Pancreas (tissue), 10 donors: ENCODE measurements around the gene CARD9. TPM values are rescaled to one million over a fixed set of nuclear protein-coding genes. Genes with fewer than 3 reads are reported as not detected.

Experiments used
- ATAC-seq, 4 donors: fragments of 200-7000 bp; cut with Tn5 transposase; one replicate each; pipeline versions ENCODE4 v1.8.0 to v1.9.1; 2020; ENCODE audit warnings: mild to moderate bottlenecking in 4 of 4, moderate library complexity in 4 of 4
- DNase-seq, 6 donors: peaks; one replicate each; pipeline ENCODE4 v3.0.0-alpha.2; 2020
- FAIRE-seq: peaks from 2 replicates; lab custom pipeline; 2012; peaks lifted over from hg19 to GRCh38; lab: Jason Lieb, UNC
- H3K27ac ChIP-seq, 4 donors: fragments of 200-600 bp; sonication (generic); 1 replicate in 3 of 4; 2 replicates in 1 of 4; pipeline versions ENCODE4 v1.5.0 to v1.8.0; 2020
- H3K27me3 ChIP-seq, 4 donors: fragments of 200-600 bp; one replicate each; pipeline ENCODE4 v1.8.0; 2021
- H3K36me3 ChIP-seq, 3 donors: fragments of 200-600 bp; sonication (generic) in 1 of 3; one replicate each; pipeline versions ENCODE4 v1.5.0 to v1.8.0; 2020 to 2021
- H3K4me1 ChIP-seq, 3 donors: fragments of 200-600 bp; one replicate each; pipeline ENCODE4 v1.8.0; 2021
- H3K4me3 ChIP-seq, 4 donors: fragments of 200-600 bp; sonication (generic) in 2 of 4; one replicate each; pipeline versions ENCODE4 v1.5.0 to v1.8.0; 2020 to 2021
- H3K9me3 ChIP-seq, 4 donors: fragments of 200-600 bp; one replicate each; pipeline ENCODE4 v1.8.0; 2021
- WGBS, 2 donors: extraction: QIAGEN DNeasy Blood & Tissue Kit; methylation state at CpG; one replicate each; pipeline ENCODE4 v1.1.7; 2013; 5-methylcytosine and 5-hydroxymethylcytosine counted together
- intact Hi-C, 3 donors: fragments of 100-400 bp; cut with DNase I; formaldehyde crosslinking; loops; one replicate each; pipeline versions ENCODE4 v1.11.1 to v1.14.2; 2022
- polyA plus RNA-seq, 2 donors: library from polyadenylated mRNA; stranded (reverse); fragments of 200-250 nt; gene quantifications; one replicate each; pipeline ENCODE4 v1.2.3, GENCODE V29; 2013
- total RNA-seq, 6 donors: library from RNA; stranded (reverse); fragmentation: NEBNext Ultra II Directional in 4 of 6; extraction: Animal tissue kit (Norgen Biotek cat#: 25700) in 4 of 6; gene quantifications; one replicate each; pipeline versions ENCODE4 v1.2.1 to v1.2.4, GENCODE V29; 2021 to 2023
- TF ChIP-seq, protein P1 (sequence below), 4 donors: fragments of 200-600 bp; sonication (generic) in 3 of 4; IDR thresholded peaks; one replicate each; pipeline versions ENCODE4 v1.5.0 to v1.8.0; 2021; ENCODE audit warnings: antibody characterized with exemption in 4 of 4
- donor health status: healthy with polysubstance abuse.
- donor health status: DM: no; HTN: no; CAD: no; lungs with moderate emphysema.
- donor health status: DM: no; HTN: no; CAD: no.
- donor health status: control.
- donor health status: control.
- donor health status: Bipolar disorder and iron deficiency.
- donor health status: DM: yes; HTN: yes; CAD: no.
- donor health status: DM: no; HTN: no; CAD: no.
- donor health status: DM: no; HTN: no; CAD: no.
- donor health status: DM: yes; HTN: yes; CAD: no.

The CARD9 gene
- total and polyA plus RNA-seq, 8 donors: 0.23 to 5.1 (median 1.1) TPM

DNA sequence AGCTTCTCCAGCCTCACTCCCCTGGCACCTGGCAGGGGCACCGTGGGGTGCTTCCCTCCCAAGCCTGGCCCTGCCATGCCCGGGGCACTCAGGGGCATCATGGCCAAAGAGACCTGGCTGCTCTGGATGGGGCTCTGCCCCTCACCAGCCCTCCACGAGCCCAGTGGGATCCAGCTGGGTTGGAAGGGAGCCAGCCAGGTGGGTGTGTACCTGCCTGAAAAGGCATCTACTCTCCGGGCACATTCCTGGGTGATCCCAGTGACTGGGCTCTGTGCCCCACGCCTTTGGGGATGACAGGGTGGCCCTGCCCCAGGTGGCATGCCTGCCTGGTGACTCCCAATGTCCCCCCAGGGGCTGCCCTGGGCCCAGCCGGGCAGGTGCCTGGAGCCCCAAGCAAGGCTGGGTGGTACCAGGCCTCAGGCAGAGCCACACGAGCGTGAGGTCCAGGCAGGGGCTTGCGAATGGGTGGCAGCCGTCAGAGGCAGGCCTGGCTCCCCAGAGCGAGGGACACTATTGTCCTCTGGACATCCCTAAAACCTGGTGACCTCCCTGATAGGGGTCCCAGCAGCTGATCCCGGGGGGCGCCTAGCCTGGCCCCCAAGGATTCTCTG, 45.4 kb downstream of the CARD9 start:
- peaks cover 5 to 10% (median 7%) of the 10 kb centered on the region in 3 donors for H3K4me1 ChIP-seq
- H3K9me3 ChIP-seq: no peaks in the 10 kb centered on the region
- peak in 4 of 6 donors; percentile 57 to 87 (median 72) for DNase-seq
- intact Hi-C loops: no loop called here
- FAIRE-seq: no peak
- WGBS, 2 donors: 44 to 46% methylated on average over 13 of the region's 13 CpGs
- TF ChIP-seq, protein P1, sequence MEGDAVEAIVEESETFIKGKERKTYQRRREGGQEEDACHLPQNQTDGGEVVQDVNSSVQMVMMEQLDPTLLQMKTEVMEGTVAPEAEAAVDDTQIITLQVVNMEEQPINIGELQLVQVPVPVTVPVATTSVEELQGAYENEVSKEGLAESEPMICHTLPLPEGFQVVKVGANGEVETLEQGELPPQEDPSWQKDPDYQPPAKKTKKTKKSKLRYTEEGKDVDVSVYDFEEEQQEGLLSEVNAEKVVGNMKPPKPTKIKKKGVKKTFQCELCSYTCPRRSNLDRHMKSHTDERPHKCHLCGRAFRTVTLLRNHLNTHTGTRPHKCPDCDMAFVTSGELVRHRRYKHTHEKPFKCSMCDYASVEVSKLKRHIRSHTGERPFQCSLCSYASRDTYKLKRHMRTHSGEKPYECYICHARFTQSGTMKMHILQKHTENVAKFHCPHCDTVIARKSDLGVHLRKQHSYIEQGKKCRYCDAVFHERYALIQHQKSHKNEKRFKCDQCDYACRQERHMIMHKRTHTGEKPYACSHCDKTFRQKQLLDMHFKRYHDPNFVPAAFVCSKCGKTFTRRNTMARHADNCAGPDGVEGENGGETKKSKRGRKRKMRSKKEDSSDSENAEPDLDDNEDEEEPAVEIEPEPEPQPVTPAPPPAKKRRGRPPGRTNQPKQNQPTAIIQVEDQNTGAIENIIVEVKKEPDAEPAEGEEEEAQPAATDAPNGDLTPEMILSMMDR (IDR thresholded peaks at IDR 0.05): no peak
- H3K36me3 ChIP-seq: no peaks in the 10 kb centered on the region
- H3K4me3 ChIP-seq: peak overlapping the region; percentile 37 to 63 (median 52)
- H3K27ac ChIP-seq: peak overlapping the region in 1 of 4 donors; percentile 16
- no peaks in the 10 kb centered on the region for H3K27me3 ChIP-seq
- peak; percentile 6 to 44 (median 28) for ATAC-seq

DNA sequence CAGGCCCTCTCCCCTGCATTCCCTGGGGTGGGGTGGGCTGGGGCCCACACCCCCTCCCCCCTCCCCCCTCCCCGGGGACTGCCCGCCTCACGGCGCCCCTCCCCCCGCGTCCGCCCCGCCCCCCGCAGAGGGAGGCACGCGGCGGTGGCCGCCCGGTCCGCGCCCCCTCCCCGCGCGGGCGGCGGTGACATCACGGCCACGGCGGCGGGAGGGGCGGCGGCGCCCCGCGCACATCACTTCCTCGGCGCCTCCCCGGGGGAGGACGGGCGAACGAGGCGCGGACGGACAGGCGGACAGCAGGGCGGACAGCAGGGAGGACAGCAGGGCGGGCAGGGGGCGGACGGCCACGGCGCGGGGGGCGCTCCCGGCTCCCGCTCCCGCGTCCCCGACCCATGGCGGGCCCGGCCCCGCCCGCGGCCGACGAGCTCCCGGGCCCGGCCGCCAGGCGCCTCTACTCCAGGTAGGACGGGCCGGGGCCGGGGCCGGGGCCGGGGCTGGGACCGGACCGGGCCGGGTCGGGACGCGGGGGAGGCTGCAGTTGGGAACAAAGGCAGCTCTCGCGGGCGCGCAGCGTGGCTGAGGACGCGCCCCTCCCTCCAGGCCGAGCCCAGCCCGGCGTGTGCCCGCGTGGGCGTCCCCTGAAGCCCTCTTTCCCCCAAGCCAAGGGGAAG, 46.0 kb downstream of the CARD9 start, which contains the start of gene GPSM1:
Gene GPSM1, plus strand, starts transcription at position 236 of the 671 bp plus-strand sequence. Its CDS starts 157 bp downstream, at position 393.
- TF ChIP-seq, protein P1 (IDR thresholded peaks at IDR 0.05): no peak
- ATAC-seq (peak; percentile 27 to 61 (median 54)), DNase-seq (peak in 3 of 6 donors; percentile 75 to 81 (median 75)), FAIRE-seq (no peak)
- no peaks in the 10 kb centered on the region for H3K36me3 ChIP-seq
- 0 to 1% methylated on average over 14 to 88 of the region's 88 CpGs for WGBS, 2 donors
- peak within 1 kb of the TSS; percentile 37 to 63 (median 52) for H3K4me3 ChIP-seq
- H3K27ac ChIP-seq: peak within 1 kb of the TSS in 1 of 4 donors; percentile 16
- intact Hi-C loops: no loop called here
- H3K9me3 ChIP-seq: no peaks in the 10 kb centered on the region
- peaks cover 5 to 10% (median 7%) of the 10 kb centered on the region in 3 donors for H3K4me1 ChIP-seq
- H3K27me3 ChIP-seq: no peaks in the 10 kb centered on the region

DNA sequence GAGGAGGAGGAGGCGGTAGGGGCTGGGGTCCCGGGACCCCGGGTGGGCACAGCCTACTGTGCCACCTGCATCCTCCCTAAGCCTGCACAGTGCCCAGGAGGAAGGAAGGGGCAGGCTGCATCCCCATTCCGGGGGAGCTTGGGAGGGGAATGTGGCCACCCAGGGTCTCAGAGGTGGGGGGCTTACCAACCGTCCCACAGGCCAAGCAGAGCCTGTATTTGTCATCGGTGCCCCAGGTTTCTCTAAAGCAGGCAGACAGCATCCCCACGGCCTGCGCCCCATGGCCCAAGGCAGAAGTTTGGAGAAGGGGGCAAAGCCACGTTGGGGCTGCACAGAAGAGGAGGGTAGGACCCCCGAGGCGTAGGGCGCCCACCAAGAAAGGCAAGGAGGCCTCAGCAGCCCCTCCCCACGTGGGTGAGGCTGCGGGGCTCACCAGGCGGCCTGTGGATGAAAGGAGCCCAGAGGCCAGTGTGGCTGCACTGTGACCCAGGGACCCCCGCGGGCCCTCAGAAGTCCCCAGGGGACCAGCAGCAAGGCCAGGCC, 46.6 kb downstream of the CARD9 start:
- ATAC-seq (no peak), DNase-seq (peak in 1 of 6 donors; percentile 63), FAIRE-seq (no peak)
- intact Hi-C loops: no loop called here
- no peaks in the 10 kb centered on the region for H3K9me3 ChIP-seq
- peaks cover 5 to 10% (median 7%) of the 10 kb centered on the region in 3 donors for H3K4me1 ChIP-seq
- H3K27ac ChIP-seq: no peak overlapping the region
- H3K27me3 ChIP-seq: no peaks in the 10 kb centered on the region
- WGBS, 2 donors: 56 to 75% methylated on average over 9 to 17 of the region's 17 CpGs
- TF ChIP-seq, protein P1 (IDR thresholded peaks at IDR 0.05): no peak
- peak overlapping the region in 3 of 4 donors; percentile 45 to 63 (median 59) for H3K4me3 ChIP-seq
- H3K36me3 ChIP-seq: no peaks in the 10 kb centered on the region

DNA sequence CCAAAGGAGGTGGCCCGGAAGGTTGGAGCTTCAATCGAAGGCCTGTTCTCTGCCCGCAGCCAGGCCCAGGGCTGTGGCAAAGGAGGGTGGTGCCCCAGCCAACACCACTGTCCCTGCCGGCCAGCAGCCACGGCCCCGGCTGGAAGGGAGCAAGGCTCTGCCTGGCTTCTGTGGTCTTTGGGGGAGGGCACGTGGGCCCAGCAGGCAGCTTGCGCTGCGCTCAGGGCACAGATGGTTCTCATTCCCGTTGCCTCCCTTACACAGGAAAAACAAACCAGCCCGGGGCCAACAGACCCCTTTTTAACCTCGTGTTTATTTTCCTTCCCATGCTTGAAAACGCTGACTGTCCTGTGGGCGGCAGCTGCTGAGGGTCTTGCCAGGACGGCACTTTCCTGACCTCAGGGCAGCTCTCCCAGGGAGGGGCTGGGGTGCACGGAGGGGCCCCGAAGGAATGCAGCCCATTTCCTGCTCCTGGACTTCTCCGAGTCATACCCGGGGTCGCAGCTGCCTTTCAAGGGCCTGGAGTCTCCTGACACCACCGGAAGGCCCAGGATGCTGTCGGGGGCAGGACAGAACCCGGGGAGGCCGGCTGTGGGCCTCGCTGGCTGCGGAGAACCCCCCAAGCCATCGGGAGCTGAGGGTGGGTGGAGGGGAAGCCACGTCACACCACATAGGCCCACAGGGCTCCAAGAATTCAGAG, 47.3 kb downstream of the CARD9 start:
- WGBS, 2 donors: 70 to 78% methylated on average over 27 to 28 of the region's 28 CpGs
- H3K4me1 ChIP-seq: peaks cover 5 to 10% (median 7%) of the 10 kb centered on the region in 3 donors
- H3K27ac ChIP-seq: peak overlapping the region in 1 of 4 donors; percentile 10
- no peaks in the 10 kb centered on the region for H3K27me3 ChIP-seq
- no peaks in the 10 kb centered on the region for H3K36me3 ChIP-seq
- H3K9me3 ChIP-seq: no peaks in the 10 kb centered on the region
- no peak overlapping the region for H3K4me3 ChIP-seq
- intact Hi-C loops: no loop called here
- FAIRE-seq (no peak), ATAC-seq (no peak), DNase-seq (peak in 2 of 6 donors; percentile 38 to 70)
- TF ChIP-seq, protein P1 (IDR thresholded peaks at IDR 0.05): no peak
